HG02763 (cell line): ENCODE results near the gene LLGL2.

Source experiments
- ATAC-seq: cut with Tn5 transposase; IDR thresholded peaks from one replicate; pipeline ENCODE4 v1.9.1; 2021; ENCODE audit warnings: mild to moderate bottlenecking, moderate library complexity; ENCODE audit not compliant: unreplicated experiment

LLGL2 gene

DNA sequence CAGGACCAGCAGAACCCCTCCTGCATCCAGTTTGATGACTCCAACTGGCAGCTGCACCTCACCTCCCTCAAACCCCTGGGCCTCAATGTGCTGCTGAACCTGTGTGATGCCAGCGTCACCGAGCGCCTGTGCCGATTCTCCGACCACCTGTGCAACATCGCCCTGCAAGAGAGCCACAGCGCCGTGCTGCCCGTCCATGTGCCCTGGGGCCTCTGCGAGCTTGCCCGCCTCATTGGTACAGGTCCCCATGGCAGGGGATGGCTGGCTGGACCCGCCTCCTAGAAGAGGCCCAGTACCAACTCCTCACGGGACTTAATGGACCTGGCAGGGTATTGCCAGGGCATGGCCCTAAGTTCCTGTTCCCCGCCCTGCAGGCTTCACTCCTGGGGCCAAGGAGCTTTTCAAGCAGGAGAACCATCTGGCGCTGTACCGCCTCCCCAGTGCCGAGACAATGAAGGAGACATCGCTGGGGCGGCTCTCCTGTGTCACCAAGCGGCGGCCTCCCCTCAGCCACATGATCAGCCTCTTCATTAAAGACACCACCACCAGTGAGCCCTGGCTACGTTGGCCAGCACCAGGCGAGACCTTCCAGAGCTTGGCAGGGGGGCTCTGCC, 32.8 kb upstream of the LLGL2 start:
- ATAC-seq, result no peak

DNA sequence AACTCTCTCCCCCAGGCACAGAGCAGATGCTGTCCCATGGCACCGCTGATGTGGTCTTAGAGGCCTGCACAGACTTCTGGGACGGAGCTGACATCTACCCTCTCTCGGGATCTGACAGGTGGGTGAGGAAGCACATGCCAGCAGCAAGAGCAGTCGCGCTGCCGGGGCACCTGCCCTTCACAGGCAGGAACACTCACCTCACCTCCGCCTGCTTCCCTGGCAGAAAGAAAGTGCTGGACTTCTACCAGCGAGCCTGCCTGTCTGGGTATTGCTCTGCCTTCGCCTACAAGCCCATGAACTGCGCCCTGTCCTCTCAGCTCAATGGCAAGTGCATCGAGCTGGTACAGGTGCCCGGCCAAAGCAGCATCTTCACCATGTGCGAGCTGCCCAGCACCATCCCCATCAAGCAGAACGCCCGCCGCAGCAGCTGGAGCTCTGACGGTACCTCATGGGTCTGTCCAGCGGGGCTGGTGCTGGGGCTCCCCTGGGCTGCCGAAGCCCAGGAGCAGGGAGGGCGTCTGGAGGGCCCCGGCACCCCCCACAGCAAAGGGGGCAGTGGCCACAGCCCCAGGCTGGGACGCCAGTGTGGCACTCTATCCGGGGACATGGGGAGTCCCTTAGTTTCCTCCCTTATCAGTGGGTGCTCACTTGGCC, 31.9 kb upstream of the LLGL2 start:
- no peak for ATAC-seq

DNA sequence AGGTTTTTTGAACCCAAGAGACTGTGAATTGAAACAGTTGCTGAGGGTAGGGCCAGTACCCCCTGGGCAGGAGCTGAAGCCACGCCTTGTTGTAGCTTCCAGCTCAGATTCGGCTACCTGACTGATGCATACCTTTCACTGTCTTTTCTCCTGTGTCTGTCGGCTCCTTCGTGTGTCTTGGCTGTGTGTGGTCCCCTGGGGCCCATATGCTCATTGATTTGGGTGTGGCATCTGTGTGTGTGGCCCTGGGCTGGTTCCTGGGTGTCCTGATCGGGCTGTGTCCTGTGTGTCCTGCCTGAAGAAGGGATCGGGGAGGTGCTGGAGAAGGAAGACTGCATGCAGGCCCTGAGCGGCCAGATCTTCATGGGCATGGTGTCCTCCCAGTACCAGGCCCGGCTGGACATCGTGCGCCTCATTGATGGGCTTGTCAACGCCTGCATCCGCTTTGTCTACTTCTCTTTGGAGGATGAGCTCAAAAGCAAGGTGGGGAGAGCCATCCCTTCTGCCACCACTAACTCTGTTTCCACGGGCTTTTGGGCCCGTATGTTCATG, 31.1 kb upstream of the LLGL2 start:
- no peak for ATAC-seq

DNA sequence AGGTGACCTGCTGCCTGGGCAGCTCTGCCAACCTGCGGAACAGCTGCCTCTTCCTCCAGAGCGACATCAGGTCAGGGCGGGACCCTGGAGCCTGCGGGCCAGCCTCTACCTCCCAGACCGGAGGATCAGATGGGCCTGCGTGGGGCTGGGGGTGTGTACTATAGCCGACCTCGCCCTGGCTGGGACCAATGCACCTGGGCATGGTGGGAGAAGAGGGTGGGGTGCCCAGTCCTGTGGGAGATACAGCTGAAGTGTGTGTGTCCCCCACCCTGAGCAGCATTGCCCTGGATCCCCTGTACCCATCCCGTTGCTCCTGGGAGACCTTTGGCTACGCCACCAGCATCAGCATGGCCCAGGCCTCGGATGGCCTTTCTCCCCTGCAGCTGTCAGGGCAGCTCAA, 29.5 kb upstream of the LLGL2 start:
- no peak for ATAC-seq

DNA sequence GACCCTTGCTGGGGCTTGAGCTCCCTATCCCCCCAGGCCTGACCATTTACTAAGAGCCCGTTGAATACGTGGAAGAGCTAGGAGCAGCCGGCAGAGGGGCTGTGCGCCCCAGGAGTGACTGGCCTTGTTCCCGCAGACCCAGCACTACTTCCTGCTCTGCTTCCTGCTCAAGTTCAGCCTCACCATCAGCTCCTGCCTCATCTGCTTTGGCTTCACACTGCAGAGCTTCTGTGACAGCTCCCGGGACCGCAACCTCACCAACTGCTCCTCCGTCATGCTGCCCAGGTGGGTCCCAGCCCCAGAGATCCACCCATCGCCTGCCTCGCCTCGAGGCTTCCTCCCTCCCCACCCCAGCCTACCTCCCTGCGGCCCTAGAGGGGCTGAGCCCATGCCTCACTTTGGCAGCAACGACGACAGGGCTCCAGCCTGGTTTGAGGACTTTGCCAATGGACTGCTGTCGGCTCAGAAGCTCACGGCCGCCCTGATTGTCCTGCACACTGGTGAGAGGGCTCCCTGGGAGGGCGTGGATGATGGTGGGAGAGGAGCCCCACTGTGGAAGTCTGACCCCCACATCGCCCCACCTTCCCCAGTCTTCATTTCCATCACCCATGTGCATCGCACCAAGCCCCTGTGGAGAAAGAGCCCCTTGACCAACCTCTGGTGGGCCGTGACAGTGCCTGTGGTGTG, 27.3 kb upstream of the LLGL2 start:
- ATAC-seq, result no peak

DNA sequence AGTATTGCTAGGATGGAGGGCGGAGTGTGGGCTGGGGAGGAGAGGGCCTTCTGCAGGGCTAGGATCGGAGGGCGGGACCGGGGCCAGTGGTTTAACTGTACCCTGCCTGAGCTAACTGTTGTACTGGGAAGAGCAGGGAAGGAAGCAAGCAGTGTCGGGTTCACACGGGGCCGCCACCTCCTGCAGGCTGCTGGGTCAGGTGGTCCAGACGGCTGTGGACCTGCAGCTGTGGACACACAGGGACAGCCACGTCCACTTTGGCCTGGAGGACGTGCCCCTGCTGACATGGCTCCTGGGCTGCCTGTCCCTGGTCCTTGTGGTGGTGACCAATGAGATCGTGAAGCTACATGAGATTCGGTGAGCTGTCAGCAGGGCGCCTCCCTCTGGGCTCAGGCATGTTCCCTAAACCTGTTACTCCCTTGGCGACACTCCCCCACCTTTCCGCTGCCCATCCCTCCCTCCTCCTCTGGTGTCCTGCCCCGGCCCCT, 26.7 kb upstream of the LLGL2 start:
- ATAC-seq, result no peak

DNA sequence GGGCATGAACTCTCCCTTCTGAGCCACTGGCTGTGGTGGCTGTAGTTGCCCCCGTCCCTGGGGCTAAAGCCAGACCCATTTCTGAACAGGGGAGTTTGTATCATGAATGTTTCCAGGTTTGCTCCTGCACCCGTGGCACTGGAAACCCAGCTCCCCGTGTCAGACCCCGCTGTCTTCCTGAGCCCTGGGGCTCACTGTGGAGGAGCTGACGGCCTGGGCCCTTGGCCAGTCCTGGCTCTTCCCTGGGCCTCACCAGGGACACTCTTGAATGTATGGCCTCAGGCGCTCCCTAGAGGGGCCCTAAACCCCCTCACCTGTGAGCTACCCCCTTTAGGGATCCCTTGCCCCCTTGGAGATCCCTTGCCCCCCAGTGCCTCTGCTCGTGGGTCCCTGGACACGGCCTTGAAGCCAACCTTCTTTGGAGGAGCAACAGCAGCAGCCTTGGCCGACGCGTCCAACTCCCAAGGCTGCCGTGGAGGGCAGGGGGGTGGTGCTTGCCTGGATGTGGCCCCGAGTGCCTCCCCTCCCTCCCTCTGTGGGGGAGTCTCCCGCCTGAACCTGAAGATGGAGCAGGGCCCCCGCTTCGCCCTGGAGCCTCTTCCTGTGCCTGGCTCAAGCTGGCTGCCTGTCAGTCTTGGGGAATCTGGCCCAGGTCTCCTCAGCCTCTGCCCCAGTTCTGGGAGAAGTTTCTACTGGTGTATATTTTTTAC, 26.0 kb upstream of the LLGL2 start:
- ATAC-seq, result no peak

- no peak for ATAC-seq
Measured at GRCh38 chr17:75500419-75501216, 24.9 kb upstream of the LLGL2 start.

GRCh38 chr17:75501378-75502071, 24.0 kb upstream of the LLGL2 start:
- ATAC-seq, result no peak

DNA sequence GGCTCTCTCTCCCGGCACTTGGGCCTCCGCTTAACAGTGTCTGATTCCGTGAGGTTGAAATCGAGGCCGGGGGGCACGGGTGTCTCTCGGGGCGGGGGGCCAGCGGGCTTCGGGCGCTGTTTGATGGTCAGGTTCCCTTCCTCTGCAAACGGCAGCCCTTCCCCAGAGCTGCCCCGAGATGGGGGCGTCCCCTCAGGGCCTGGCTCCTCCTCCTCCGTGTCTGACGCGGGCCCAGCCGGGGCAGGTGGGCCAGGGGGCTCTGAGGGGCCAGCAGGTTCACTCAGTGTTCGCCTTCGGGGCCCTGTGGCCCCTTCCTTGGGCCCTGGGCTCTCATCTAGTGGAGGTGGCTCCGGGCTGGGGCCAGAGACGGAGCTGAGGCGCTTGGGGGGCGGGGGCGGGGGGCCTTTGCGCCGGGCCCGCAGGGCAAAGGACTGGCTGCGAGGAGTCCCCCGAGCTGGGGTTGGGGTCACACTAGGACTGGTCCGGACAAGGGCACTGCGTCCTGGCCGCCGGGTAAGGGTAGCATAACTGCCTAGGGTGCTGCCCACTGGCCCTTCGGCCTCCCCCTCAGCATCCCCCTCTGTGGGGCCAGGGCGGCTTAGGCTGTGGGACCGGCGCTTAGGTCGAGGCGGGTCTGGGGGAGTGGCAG, 23.3 kb upstream of the LLGL2 start:
- no peak for ATAC-seq

GRCh38 chr17:75502721-75503329, 22.7 kb upstream of the LLGL2 start:
- no peak for ATAC-seq

- no peak for ATAC-seq
Measured at GRCh38 chr17:75503337-75503950, 22.1 kb upstream of the LLGL2 start.

- no peak for ATAC-seq
Measured at GRCh38 chr17:75503976-75504346, 21.5 kb upstream of the LLGL2 start.

DNA sequence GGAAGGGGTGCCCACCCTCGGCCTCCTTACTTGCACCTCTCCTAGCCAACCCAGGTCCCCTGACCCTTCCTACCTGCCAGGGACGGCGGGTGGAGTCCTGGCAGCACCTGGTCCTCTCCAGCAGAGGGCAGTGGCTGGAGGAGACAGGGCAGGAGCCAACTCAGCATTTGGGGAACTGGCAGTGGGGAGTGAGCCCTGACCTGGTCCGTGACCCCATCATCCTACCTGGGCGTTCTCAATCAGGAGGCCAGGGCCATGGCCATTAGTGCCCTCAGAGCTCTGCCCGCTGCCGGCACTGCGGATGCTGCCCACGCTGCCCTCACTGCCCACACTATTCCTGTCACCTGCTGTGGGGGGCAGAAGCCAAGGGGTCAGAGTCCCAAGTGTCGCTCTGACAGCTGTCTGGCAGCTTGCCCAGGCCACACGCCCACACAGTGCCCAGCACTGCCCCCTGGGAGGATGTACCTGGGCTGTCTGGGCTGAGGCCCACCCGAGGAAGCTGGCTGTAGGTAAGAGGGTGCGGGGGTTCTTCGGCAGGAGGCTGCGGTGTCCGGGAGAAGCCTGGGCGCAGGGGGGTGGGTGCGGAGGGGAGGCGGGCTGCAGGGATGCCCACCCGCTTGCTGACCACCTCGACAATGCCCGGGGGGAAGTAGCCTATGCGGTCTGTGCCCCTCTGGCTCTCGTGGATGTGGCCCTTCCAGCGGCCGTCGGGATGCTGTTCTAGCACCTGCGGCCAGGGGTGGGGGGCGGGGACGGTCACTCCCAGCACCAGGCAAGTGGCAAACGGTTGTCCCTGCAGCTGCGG, 20.9 kb upstream of the LLGL2 start:
- no peak for ATAC-seq

DNA sequence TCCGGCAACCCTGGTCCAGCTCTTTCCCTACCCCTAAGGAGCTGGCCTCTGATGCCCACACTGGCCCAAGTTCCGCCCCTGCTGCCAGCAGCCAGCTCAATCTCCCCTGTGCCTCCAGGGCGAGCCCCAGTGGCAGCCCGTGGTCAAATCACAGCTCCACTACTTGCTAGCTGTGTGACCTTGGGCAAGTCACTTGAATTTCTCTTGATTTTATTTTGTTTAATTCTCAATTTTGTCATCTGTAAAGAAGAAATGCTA, 20.4 kb upstream of the LLGL2 start:
- no peak for ATAC-seq

DNA sequence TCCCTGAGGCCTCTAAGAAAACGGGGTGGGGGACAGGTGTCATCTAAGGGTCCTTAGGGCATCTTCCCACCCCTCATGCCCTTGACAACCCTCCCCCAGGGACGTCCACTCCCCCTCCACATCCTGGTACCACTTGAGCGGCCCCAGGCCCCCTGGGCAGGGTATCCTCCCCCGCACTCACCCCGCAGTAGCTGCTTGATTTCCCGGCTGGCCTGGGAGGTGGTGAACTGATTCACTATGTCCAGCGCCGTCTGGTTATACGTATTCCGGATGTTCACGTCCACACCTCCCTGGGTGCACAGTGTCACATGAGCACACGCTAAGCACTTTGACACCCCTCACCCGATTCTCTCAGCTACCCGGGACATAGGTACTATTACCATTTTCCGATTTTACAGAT, 19.9 kb upstream of the LLGL2 start:
- ATAC-seq, result no peak

DNA sequence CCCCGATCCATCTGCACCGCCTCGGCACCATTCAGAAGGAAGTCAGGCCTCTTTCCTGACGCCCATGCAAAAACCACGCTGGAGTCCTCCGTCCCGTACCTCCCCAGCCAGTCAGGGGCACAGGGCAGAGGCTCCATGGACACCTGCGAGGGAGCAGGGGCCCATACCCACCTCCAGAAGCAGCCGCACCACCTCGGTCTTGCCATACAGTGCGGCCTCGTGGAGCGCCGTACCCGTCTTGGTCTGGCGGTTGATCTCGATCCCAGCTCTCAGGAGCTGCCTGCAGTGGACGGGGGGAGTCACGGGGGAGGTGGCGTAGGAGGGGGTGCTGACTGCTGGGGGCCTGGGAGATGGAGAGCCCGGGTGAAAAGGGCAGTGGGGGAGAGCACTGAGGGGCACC, 19.4 kb upstream of the LLGL2 start:
- no peak for ATAC-seq

- ATAC-seq, result no peak
Measured at GRCh38 chr17:75506888-75507287, 18.6 kb upstream of the LLGL2 start.
